Psoas muscle (tissue), 8 donors: Measurements from ENCODE around the gene CARTPT. TPM values are rescaled to one million over a fixed set of nuclear protein-coding genes. Genes with fewer than 3 reads are reported as not detected.

ENCODE experiments used
- ATAC-seq, 4 donors: fragments of 200-7000 bp; cut with Tn5 transposase; one replicate each; pipeline ENCODE4 v1.9.1; 2020; ENCODE audit warnings: moderate library complexity in 3 of 4, mild to moderate bottlenecking in 2 of 4
- DNase-seq, 2 donors: peaks; one replicate each; pipeline ENCODE4 v3.0.0-alpha.2; 2020
- H3K27ac ChIP-seq: fragments of 200-600 bp; one replicate; pipeline ENCODE4 v1.8.0; 2022
- H3K27me3 ChIP-seq, 3 donors: fragments of 200-600 bp in 1 of 3; one replicate each; pipeline versions ENCODE4 v1.6.1 to v1.8.0; 2013 to 2022; ENCODE audit warnings: low read length in 2 of 3, mild to moderate bottlenecking in 2 of 3, moderate library complexity in 1 of 3; ENCODE audit not compliant: insufficient read depth in 3 of 3
- H3K36me3 ChIP-seq, 2 donors: fragments of 200-600 bp in 1 of 2; one replicate each; pipeline versions ENCODE4 v1.6.1 to v1.8.0; 2013 to 2022; ENCODE audit warnings: low read depth in 1 of 2, mild to moderate bottlenecking in 1 of 2, moderate library complexity in 1 of 2; ENCODE audit not compliant: insufficient read depth in 1 of 2
- H3K4me1 ChIP-seq: fragments of 200-600 bp; one replicate; pipeline ENCODE4 v1.8.0; 2022
- H3K4me3 ChIP-seq: fragments of 200-600 bp; one replicate; pipeline ENCODE4 v1.8.0; 2022; ENCODE audit warnings: mild to moderate bottlenecking
- H3K9me3 ChIP-seq: fragments of 200-600 bp; one replicate; pipeline ENCODE4 v1.8.0; 2022
- WGBS, 3 donors: extraction: QIAGEN DNeasy Blood & Tissue Kit; methylation state at CpG; one replicate each; pipeline versions ENCODE4 v1.1.6 to v1.1.7; 2013; 5-methylcytosine and 5-hydroxymethylcytosine counted together
- intact Hi-C, 2 donors: fragments of 100-400 bp; cut with DNase I; formaldehyde crosslinking; loops; one replicate each; pipeline versions ENCODE4 v1.11.0 to v1.14.2; 2022
- polyA plus RNA-seq, 3 donors: library from polyadenylated mRNA; stranded (reverse); fragments of 200-250 nt; gene quantifications; one replicate each; pipeline ENCODE4 v1.2.3, GENCODE V29; 2013
- total RNA-seq, 4 donors: library from RNA; stranded (reverse); fragmentation: NEBNext Ultra II Directional in 2 of 4; extraction: Animal tissue kit (Norgen Biotek cat#: 25700) in 2 of 4; gene quantifications; one replicate each; pipeline versions ENCODE4 v1.2.1 to v1.2.4, GENCODE V29; 2021 to 2023
- TF ChIP-seq, protein P1 (sequence below): fragments of 200-600 bp; IDR thresholded peaks from one replicate; pipeline ENCODE4 v1.8.0; 2022; ENCODE audit warnings: antibody characterized with exemption
- donor health status: healthy with polysubstance abuse.
- donor health status: DM: no; HTN: no; CAD: no; lungs with moderate emphysema.
- donor health status: Bipolar disorder and iron deficiency.
- donor health status: healthy.
- donor health status: DM: yes; HTN: yes; CAD: no.
- donor health status: DM: no; HTN: no; CAD: no.
- donor health status: DM: no; HTN: no; CAD: no.
- donor health status: DM: yes; HTN: yes; CAD: no.

The CARTPT gene
- total and polyA plus RNA-seq, 7 donors, result not detected

DNA sequence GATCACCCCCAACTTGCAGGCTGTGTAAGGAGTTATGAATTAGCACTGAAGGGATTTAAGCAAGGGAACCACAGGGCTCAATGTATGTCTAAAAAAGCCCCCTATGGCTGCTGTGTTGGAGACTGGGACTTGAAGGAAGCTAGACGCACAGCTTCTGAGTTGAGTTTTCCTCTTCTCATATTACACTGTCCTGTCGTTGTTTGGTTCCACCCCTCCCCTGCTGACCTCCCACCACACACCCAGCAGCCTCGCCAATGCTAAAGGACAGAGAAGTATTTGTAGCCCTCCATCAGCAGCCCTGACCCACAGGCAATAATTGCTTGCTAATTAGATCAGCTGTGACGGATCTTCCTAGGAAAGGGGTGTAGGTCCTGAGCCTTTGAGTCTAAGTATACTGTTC is 15.1 kb upstream of the CARTPT start:
- DNase-seq, result no peak
- H3K27ac ChIP-seq, result no peak overlapping the region
- ATAC-seq, result no peak
- WGBS, 3 donors, result 12 to 20% (median 13%) methylated on average over 4 of the region's 4 CpGs
- TF ChIP-seq, protein P1, sequence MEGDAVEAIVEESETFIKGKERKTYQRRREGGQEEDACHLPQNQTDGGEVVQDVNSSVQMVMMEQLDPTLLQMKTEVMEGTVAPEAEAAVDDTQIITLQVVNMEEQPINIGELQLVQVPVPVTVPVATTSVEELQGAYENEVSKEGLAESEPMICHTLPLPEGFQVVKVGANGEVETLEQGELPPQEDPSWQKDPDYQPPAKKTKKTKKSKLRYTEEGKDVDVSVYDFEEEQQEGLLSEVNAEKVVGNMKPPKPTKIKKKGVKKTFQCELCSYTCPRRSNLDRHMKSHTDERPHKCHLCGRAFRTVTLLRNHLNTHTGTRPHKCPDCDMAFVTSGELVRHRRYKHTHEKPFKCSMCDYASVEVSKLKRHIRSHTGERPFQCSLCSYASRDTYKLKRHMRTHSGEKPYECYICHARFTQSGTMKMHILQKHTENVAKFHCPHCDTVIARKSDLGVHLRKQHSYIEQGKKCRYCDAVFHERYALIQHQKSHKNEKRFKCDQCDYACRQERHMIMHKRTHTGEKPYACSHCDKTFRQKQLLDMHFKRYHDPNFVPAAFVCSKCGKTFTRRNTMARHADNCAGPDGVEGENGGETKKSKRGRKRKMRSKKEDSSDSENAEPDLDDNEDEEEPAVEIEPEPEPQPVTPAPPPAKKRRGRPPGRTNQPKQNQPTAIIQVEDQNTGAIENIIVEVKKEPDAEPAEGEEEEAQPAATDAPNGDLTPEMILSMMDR, result no peak
- H3K4me3 ChIP-seq, result no peak overlapping the region
- no peaks in the 10 kb centered on the region for H3K4me1 ChIP-seq
- intact Hi-C loops, result no loop called here
- H3K27me3 ChIP-seq, result peaks cover 0 to 3% (median 2%) of the 10 kb centered on the region in 3 donors
- no peaks in the 10 kb centered on the region for H3K36me3 ChIP-seq
- H3K9me3 ChIP-seq, result no peaks in the 10 kb centered on the region

DNA sequence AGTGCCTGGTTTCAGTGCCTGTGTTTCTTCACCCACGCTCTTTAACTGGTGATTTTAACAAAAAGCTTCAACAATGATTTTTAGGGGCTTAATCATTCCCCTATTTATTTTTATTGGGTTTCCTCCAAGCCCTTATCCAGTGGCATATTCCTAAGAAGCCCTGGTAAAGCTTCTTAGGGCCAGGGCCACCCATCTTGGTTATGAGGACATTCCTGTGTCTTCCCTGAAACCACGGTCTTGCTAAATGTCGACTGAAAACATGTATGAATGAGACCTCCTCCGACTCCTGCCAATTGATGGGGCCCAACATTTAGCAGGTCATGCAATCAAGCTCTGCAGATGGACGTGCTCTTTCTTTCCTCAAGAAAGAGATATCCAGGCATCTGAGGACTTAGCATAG is 13.7 kb upstream of the CARTPT start:
- Histone ChIP-seq H3K27me3 (peaks cover 0 to 3% (median 2%) of the 10 kb centered on the region in 3 donors), H3K27ac (no peak overlapping the region), H3K36me3 (no peaks in the 10 kb centered on the region), H3K9me3 (no peaks in the 10 kb centered on the region), H3K4me1 (no peaks in the 10 kb centered on the region), H3K4me3 (no peak overlapping the region)
- no peak for DNase-seq
- TF ChIP-seq, protein P1, result no peak
- ATAC-seq, result no peak
- intact Hi-C loops, result no loop called here
- WGBS, 3 donors, result 77 to 86% (median 83%) methylated on average over 5 of the region's 5 CpGs

DNA sequence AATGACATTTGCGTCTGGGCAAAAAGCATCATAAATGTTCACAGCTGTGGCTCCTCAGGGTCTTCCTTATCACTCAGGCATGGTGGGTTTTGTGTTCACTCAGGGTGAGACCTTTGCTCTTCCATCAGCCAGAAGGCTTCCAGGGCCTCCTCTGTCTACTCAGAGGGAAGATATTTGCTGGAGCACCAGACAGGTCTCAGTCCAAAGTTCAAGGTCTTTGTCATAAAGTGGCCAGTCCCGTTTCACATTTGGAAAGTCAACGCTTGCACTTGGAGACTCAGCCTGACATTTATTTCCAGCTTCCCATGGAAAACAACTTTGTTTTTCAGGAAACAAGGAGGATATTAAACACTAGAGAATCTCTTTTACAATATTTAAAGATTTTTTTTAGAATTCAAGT is 12.2 kb upstream of the CARTPT start:
- no peaks in the 10 kb centered on the region for H3K36me3 ChIP-seq
- TF ChIP-seq, protein P1, result no peak
- H3K27ac ChIP-seq, result no peak overlapping the region
- H3K4me1 ChIP-seq, result no peaks in the 10 kb centered on the region
- ATAC-seq (no peak), DNase-seq (no peak)
- 78 to 85% (median 81%) methylated on average over 3 of the region's 3 CpGs for WGBS, 3 donors
- intact Hi-C loops, result no loop called here
- no peaks in the 10 kb centered on the region for H3K9me3 ChIP-seq
- H3K27me3 ChIP-seq, result peaks cover 0 to 3% (median 2%) of the 10 kb centered on the region in 3 donors
- no peak overlapping the region for H3K4me3 ChIP-seq

DNA sequence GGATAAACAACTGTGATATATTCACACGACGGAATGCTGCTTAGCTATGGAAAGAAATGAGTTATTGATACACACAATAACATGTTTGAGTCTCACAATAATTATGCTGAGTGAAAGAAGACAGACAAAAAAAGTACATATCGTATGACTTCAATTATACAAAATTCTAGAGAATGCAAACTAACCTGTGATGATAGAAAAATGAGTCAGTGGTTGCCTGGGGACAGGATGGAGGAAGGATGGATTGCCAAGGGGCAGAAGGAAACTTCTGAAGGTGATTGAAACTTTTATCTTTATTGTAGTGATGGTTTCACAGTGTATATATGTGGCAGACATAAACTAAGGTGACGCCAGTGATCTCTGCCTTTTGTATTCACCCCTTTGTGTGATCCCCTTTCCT is 7.5 kb upstream of the CARTPT start:
- Histone ChIP-seq H3K27me3 (peaks cover 3 to 8% (median 5%) of the 10 kb centered on the region in 3 donors), H3K4me3 (no peak overlapping the region), H3K27ac (no peak overlapping the region), H3K36me3 (no peaks in the 10 kb centered on the region), H3K9me3 (no peaks in the 10 kb centered on the region), H3K4me1 (no peaks in the 10 kb centered on the region)
- intact Hi-C loops, result no loop called here
- 70 to 74% (median 74%) methylated on average over 4 of the region's 4 CpGs for WGBS, 3 donors
- TF ChIP-seq, protein P1, result no peak
- DNase-seq, result no peak
- no peak for ATAC-seq

DNA sequence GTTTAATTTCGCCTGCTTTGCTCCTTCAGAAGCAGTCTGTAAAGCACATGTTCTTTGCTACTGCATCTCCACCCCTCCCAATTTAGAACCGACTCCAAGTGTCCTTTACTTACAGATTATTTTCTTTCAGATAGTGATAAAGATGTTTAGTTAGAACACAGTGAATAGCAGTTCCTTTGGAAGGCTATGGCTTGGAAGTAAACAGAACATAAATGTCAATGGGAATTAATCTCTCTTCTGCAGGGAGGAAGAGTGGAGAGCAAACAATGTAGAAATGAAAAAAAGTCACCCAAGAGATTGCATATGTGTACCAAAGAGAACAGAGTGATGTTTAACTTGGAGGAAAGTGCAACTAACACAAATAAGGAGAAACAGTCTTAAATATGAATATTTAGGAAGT is 4.2 kb upstream of the CARTPT start:
- intact Hi-C loops, result no loop called here
- H3K4me3 ChIP-seq, result no peak overlapping the region
- WGBS, 3 donors, result 56 to 68% (median 65%) methylated on average over 2 of the region's 2 CpGs
- no peaks in the 10 kb centered on the region for H3K36me3 ChIP-seq
- H3K27me3 ChIP-seq, result peaks cover 0 to 34% (median 12%) of the 10 kb centered on the region in 3 donors
- DNase-seq (no peak), ATAC-seq (no peak)
- H3K9me3 ChIP-seq, result no peaks in the 10 kb centered on the region
- no peak overlapping the region for H3K27ac ChIP-seq
- TF ChIP-seq, protein P1, result no peak
- H3K4me1 ChIP-seq, result no peaks in the 10 kb centered on the region
